HG03108 (cell line): ENCODE data around the gene CD2.
A peak's percentile ranks its signal among the peaks of the same experiment; 100 is the strongest.

Source experiments
- ATAC-seq: cut with Tn5 transposase; IDR thresholded peaks from one replicate; pipeline ENCODE4 v1.9.1; 2021; ENCODE audit warnings: moderate library complexity; ENCODE audit not compliant: unreplicated experiment

Gene CD2

DNA sequence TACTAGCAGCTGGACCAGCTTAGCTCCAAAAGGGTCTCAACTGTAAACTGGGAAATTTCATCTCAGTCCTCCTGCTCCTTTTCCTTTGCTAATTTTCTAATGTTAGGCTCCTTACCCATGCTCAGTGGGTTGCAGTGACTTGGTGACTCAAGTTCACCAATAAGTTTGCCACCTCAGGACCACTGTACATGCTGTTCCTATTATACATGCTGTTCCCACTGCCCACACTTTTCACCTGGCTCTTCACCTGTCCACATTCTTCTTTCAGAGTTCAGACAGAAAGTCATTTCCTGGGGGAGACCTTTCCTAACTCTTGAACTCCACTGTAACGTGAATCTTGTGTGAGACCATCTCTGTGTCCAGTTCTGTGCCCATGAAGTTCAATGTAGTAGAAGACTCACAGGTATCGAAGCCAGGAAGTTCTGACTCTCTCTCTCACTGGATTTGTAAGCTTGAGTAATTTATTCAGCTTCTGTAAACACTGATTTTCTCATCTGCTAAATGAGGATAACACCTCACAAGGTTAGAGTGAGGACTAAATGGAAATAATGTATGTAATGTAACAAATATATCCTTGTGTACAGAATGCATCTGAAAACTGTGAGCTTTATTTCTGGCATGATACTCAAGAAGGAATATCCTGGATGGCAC, 17.9 kb downstream of the CD2 start:
- ATAC-seq: no peak

DNA sequence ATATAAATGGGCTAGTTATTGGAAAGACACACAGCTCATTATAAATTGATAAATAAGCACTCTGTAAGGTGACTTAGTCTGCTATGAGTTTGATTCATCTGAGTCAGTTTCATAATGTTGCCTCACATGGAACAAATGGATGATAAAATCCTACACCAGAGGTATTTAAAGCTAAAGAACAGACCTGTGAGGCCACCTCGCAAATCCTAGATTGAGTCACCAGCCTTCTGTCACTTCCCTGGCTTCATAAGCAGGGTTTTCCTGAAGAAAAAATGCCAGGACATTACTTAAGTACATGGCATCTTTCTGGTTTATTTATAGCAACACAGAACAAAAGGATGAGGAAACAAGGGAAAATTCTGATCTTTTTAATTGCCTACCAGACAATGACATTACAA, 18.4 kb downstream of the CD2 start:
- ATAC-seq: no peak

DNA sequence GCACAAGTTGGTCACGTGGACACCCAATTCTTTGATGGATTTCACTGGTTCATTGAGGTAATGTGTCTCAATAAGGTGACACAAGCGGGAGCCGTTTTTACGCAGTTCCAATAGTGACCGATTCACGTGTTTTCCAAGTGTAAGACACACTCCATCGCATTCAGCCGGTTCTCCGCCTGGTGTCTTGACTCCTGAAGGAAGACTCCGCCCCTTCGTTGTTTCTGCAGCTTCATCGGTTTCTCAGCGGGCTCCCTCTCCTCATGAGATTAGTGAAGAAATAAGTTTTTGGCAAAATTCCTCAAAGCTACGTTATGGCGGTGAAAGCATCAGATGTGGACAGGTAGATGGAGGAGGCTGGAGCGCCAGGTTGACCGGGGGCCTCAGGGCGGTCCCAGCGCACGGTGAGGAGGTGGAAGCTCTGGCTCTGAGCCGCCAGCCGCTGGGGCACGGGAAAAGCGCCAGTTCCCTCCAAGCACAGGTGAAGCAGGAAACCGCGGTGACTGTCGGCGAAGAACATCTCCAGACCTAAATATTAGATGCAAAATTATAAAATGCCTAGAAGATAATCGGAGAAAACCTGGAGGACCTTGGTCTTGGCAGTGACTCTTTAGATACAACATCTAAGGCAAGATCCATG, 21.0 kb downstream of the CD2 start:
- ATAC-seq: no peak

DNA sequence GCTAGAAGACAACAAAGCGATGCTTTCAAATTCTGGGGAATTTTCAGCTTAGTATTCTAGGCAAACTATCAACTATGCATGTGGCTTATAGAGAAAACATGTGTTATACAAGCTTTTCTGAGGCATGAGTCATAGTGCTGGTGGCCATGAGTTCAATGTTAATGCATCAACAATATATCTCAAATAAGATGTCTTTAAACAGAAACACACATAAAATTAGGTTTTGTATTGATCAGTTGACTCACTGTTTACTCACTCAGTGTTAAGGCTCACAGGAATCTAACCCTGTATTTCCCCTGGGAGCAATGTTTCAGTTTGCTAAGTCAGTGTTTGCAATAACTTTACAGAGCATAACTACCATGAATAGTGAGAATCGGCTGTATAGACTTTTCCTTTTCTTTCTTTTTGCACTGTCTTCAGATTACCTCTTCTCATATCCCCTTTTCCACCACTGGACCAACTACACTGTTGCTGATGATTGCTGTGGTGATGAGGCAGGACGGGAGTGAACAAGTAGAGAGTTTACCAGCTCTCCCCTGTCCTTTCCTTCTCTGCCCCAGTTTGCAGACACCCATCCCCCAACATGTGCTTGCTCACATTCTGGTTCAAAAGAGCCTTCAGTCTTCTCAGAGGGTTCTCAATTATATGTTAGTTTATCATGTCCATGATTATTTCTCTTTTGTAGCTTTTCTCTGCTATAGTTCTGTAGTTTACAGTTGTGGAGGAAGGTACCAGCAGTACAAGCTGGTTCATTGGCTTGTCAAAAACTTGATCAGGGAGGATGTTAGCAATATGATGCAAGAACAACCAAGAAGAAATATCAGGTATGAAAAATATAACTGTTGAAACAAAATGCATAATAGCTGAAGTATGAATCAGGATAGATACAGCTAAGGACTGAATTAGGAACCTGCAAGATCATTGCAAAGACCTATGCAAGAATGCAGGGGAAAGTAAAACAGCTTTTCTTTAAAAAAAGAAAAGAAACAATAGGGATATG, 23.9 kb downstream of the CD2 start:
- no peak for ATAC-seq

DNA sequence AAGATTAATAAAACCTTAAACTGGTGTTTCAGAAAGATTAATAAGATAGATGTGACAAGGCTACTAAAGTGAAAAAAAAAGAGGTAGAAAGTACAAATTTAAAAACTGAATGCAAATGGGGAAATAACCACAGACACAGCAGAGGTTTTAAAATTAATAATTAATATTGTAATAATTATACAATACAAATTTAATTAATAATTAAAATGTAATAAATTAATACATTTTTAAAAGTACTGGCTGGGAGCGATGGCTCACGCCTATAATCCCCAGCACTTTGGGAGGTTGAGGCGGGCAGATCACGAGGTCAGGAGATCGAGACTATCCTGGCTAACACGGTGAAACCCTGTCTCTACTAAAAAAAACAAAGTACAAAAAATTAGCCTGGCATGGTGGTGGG, 26.8 kb downstream of the CD2 start:
- no peak for ATAC-seq

DNA sequence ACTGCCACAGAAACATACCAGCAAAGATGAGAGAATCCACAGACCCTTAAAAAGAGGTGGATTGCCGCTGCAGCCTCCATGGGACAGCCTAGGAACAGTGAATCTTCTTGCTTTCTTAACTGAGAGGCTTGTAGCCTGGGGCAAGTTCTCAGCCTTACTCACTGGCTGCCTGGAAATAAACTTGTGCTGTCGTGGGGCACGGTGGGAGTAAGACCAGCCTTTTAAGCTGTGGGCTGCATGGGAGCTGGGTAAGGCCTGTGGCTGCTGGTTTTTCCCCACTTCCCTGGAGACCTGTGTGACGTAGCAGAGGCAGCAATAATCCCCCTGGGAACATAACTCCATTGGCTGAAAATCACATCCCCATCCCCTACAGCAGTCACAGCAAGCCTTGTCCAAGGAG, 30.8 kb downstream of the CD2 start:
- ATAC-seq: no peak

DNA sequence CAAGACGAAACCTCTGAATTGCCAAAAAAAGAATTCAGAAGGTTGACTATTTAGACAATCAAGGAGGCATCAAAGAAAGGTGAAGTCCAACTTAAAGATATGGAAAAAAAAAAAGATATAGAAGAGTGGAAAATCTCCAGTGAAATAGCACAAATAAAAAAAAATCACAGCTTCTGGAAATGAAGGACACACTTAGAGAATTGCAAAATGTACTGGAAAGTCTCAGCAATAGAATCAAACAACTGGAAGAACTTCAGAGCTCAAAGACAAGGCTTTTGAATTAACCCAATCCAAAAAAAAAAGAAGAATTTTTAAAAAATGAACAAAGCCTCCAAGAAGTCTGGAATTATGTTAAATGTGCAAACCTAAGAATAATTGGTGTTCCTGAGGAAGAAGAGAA, 31.8 kb downstream of the CD2 start:
- no peak for ATAC-seq

DNA sequence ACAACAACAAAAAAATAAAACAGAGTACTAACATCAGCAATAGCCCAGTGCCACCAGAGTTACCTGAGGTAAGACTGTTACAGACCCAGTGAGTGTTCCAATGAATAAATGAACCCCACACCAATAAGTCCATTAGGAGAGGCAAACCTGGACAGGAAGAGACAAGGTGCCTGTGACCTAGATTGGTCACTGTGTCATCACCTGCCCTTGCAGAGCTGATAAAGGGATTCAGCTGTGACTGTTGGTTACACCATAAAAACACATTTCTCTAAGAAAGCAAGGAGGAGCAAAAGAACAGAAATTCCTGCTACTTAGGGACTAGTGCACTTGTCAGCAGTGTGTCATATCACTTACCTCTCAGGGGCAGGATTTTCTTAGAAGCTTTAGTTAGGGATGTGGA, 37.5 kb downstream of the CD2 start:
- no peak for ATAC-seq

DNA sequence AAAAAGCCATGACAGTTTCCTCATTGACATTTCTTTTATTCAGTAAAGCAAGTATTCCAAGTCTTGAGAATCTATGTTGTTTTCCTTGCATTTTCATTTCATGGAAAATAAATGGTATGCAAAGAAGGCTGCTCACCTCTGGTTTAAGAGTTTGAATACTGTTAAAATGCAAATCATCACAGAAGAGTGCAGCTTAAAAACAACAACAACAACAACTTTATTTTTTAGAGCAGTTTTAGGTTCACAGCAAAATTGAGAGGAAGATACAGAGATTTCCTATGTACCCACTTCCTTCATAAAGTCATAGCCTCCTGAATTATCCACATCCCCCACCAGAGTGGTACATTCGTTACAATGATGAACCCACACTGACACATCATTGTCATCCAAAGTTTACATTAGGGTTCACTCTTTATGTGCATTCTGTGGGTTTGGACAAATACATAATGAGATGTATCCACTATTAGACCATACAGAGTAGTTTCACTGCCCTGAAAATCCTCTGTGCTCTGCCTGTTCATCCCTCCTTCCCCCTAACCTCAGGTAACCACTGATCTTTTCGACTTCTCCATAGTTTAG, 39.2 kb downstream of the CD2 start:
- ATAC-seq: no peak

DNA sequence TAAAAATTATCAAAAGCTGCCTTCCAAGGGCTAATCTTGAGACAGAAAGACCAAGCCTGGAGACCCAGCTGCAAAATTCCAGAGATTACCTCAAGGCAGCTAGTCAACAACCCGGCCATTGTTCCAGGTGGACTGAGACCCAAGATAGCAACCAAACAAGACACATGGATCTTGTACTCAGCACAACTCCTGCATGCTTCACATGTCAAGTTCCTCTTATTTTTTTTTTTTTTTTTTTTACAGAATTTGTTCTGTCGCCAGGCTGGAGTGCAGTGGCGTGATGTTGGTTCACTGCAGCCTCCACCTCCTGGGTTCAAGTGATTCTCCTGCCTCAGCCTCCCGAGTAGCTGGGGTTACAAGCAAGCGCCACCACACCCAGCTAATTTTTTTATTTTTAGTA, 40.1 kb downstream of the CD2 start:
- no peak for ATAC-seq

DNA sequence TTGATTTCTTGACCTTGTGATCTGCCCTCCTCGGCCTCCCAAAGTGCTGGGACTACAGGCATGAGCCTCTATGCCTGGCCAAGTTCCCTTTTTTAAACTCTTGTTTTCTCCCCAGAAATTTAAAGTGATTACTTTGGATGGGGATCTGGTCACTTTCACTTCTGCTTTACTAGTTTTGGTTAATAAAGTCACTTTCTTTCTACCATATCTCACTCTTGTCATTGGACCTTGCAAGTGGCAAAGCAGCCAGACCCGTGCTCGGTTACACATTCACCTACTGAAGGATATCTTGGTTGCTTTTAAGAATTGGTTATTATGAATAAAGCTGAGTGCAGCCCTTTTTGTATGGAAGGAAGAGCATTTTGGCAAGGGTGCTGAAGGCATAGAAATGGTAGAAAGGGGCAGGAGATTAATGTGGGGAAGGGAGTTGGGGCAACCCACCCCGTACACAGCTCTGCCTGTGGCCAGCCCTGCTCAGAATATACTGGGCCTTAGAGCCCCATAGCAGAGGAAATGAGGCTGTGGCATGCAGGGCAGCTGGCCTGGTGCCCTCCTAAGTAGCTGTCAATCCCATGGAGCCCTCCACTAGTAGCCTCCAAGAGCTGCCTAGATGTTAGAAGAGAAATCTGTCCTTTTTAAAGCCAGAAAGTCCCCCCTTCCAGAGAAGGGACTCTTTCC, 40.7 kb downstream of the CD2 start:
- peak; percentile 82 for ATAC-seq

DNA sequence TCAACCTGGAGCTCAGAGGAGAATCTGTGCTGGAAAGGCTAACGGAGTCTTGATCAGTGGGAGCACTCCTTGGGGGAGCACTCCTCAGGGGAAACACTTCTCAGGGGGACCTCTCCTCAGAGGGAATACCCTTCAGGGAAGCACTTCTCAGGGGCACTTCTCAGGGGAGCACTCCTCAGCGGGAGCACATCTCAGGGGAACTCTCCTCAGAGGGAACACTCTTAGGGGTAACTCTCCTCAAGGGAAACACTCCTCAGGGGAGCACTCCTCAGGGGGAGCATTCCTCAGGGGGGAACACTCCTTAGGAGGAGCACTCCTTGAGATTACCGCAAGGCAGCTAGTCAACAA, 41.2 kb downstream of the CD2 start:
- no peak for ATAC-seq

DNA sequence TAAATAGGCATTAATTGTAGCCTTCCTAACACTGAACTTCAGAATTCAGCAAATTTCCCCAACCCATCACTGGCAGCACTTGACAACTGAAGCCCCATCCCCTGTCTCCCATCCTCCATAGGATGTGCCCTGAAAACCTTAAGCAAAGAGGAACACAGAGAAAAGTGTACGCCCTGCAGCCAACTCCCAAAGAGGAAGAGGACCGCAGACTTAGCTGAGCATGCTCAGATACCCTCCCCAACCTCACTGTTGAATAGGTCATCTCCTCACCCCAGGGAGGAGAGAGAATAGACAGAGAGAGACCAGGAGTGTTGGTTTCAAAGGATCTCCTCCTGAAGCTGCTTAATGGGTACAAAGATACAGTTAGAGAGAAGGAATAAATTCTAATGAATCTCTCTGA, 50.5 kb downstream of the CD2 start:
- ATAC-seq: no peak

DNA sequence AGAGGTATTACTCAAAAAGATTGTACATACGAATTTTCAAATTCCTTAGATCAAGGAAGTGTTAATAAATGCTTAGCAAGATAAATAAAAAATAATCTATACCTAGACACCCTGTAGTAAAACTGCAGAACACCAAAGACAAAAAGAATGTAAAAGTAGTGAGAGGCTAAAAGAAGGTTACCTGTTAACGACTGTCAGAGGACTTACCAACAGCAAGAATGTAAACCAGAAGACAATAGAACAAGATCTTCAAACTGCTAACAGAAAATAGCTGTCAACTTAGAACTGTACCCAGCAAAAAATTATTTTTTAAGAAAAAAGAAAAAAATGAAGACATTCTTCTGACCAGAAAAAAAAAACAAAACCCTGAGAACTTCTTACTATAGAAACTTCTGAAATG, 51.2 kb downstream of the CD2 start:
- no peak for ATAC-seq

DNA sequence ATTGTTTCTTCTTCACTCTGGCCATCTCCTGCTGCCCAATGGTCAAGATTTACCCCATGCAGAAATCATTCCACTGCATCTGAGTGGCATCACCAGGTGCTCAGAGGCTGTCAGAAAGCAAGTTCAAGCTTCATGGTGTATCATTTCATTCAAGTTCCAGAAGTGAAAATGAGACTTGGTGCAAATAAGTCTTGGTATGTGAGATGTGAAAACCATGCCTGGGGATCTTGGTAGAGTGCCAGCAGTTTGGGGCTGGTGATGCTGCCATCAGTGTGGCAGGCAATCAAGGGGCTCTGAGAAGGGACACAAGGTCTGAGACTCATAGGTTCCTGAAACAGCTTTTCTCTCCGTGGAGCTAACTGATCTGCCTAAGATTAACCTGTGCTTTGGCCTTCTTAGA, 52.0 kb downstream of the CD2 start:
- ATAC-seq: peak; percentile 67

DNA sequence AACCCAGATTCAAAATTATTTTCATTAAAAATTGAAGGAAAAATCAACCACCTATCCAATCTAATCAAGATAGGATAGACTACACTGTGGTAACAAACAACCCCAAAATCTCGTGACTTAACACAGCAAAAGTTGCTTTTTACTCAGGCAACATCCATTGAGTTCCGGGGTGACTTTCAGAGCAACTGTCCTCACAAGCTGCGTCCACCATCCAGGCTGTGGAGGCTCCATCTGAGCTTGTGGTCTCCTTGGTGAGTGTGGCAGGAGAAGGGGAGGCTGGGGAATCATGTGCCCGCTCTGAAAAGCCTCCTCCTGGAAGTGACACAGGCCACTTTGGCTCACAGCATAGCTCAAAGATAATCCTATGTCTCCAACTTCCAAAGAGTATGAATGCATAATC, 52.4 kb downstream of the CD2 start:
- ATAC-seq: no peak

DNA sequence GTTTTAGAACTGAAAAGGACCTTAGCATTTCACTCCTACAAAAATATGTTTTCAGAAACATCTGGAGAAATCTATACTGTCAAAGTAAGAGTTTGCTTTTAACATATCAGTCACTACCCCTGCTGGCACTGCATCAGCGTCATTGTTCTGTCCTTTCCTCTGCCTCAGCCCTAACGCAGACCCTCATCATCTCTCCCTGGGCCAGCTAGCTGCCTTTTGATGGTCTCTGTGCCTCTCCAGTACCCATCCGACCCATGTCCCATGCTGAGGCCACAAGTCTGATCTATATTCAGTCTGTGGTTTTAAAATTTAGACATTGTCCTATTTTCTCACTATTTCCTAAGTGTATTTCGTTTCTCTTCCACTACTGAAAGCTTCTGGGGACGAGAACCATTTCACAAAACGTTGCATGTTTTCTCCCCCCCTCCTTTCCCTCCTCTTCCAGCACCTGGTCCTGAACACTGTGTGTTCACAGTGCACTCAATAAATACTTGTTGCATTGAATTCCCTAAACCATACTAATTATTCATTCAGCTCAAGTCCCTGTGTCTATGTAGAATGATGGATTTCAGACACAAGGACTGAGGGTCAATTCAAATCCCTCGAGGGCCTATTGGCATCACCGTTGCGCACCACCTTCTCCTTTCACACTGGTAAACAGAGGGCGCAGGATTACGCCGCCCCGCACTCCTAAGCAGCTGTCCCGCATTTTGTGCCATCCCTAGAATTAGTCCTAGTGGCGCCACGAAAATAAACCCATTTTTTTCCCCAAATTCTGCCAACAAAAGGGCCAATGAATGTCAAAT, 53.4 kb downstream of the CD2 start:
- ATAC-seq: no peak

DNA sequence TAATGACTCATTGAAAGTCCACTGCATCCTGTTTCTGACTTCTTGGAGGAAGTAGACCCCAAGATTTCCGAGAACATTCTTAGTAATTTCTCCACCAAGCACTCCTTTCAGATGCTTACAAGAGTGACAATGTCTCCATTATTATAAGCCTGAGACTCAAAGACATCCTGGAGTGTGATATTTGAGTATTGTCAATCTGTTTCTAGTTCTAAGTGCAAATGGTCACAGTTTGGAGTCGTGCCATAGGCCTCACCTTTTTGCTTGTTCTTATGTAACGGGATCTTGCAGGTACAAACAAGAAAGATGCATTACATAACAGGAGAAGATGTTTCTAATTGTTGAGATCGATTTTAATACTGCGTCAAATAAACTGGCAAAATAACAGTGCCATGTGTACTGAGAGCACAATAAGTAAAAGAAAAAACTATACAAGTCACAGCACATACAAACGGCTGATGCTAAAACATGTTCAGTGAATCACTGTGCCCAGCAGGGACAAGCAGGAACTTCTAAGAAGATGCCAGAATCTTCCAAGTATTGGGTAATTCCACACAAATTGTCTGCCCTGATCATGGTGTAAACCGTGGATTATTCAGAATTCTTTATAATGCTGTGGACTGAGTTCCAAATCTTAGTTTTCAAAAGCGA, 54.1 kb downstream of the CD2 start:
- no peak for ATAC-seq

DNA sequence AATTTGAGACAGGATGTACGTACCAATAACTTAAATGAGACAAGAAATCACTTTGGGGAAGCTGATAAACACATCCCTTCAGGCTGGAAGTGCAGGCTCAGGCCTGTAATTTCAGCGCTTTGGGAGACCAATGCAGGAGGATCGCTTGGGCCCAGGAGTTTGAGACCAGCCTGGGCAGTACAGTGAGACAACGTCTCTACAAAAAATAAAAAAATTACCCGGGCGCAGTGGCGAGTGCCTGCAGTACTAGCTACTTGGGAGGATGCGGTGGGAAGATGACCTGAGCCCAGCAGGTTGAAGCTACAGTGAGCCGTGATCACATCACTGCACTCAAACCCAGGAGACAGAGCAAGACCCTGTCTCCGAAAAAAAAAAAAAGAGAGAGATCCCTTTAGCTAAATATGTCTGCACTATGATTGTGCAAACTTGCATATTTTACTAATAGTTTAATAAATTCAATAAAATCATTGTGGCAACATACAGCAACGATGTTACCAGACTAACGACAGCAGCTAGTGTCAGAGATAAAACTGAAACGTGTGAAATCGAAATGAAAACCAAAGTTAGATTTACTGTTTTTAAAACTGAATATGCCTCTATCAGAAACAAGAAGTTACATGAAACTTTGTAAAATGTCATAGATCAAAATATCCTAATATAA, 54.7 kb downstream of the CD2 start:
- ATAC-seq: no peak
